ENCODE results near the gene TOMM70. TPM values are rescaled to one million over a fixed set of nuclear protein-coding genes. Genes with fewer than 3 reads are reported as not detected.
A peak's percentile ranks its signal among the peaks of the same experiment; 100 is the strongest.

Gene TOMM70
- polyA plus RNA-seq, 3 donors: 4.9 to 6.3 (median 6.3) TPM

GRCh38 chr3:100325827-100326226 lies 75.1 kb downstream of the TOMM70 start:
- Histone ChIP-seq H3K4me2 (replicated peaks; ENCODE audit: extremely low read depth, low read length, poor library complexity, severe bottlenecking) (no peak overlapping the region), H3K4me3 (replicated peaks in 1 of 3; ENCODE audit: low read depth in 2 of 3, low read length in 3 of 3) (no peak overlapping the region), H3K9ac (ENCODE audit: insufficient read depth, low read length, poor library complexity, severe bottlenecking) (no peak overlapping the region), H3K79me2 (ENCODE audit: insufficient read depth, low read length) (no peaks in the 10 kb centered on the region), H2AFZ (ENCODE audit: insufficient read depth, low read depth, low read length, poor library complexity, severe bottlenecking) (no peak overlapping the region), H3K9me3 (replicated peaks in 1 of 2; ENCODE audit: control insufficient read depth in 1 of 2, insufficient read depth in 1 of 2, low read length in 2 of 2) (no peaks in the 10 kb centered on the region), H3K4me1 (ENCODE audit: control insufficient read depth in 1 of 2, insufficient read depth in 2 of 2, low read length in 2 of 2) (no peaks in the 10 kb centered on the region), H4K20me1 (ENCODE audit: insufficient read depth, low read length) (no peaks in the 10 kb centered on the region), H3K27ac (ENCODE audit: low read depth in 1 of 2, low read length in 2 of 2) (no peak overlapping the region), H3K27me3 (ENCODE audit: control insufficient read depth in 2 of 2, insufficient read depth in 2 of 2, low read length in 2 of 2) (no peaks in the 10 kb centered on the region), H3K36me3 (replicated peaks in 1 of 2; ENCODE audit: control insufficient read depth in 1 of 2, insufficient read depth in 2 of 2, low read length in 2 of 2) (peaks cover 31 to 62% of the 10 kb centered on the region in 2 donors)
- H3K36me3 Mint-ChIP-seq: peaks cover 39 to 44% of the 10 kb centered on the region in 2 donors
- peaks cover 0 to 2% (median 0%) of the 10 kb centered on the region in 3 donors for H3K27me3 Mint-ChIP-seq (ENCODE audit: low read depth in 3 of 3)
- H3K9me3 Mint-ChIP-seq: peaks cover 0 to 11% (median 4%) of the 10 kb centered on the region in 7 donors
- no peak for TF ChIP-seq CTCF (IDR thresholded peaks at IDR 0.05)
- no peaks in the 10 kb centered on the region for H3K4me1 Mint-ChIP-seq
- intact Hi-C loops (cut with micrococcal nuclease): no loop called here
- peak overlapping the region in 2 of 7 donors; percentile 19 to 76 for H3K27ac Mint-ChIP-seq
- DNase-seq: no peak
- no peak overlapping the region for H3K4me3 Mint-ChIP-seq

- no peaks in the 10 kb centered on the region for H3K79me2 ChIP-seq (ENCODE audit: insufficient read depth, low read length)
- no peak for TF ChIP-seq CTCF (IDR thresholded peaks at IDR 0.05)
- no peak overlapping the region for H2AFZ ChIP-seq (ENCODE audit: insufficient read depth, low read depth, low read length, poor library complexity, severe bottlenecking)
- Mint-ChIP-seq H3K27me3 (ENCODE audit: low read depth in 3 of 3) (peaks cover 0 to 2% (median 0%) of the 10 kb centered on the region in 3 donors), H3K9me3 (peaks cover 0 to 11% (median 4%) of the 10 kb centered on the region in 7 donors), H3K36me3 (peaks cover 53 to 56% of the 10 kb centered on the region in 2 donors), H3K27ac (no peak overlapping the region), H3K4me3 (no peak overlapping the region), H3K4me1 (no peaks in the 10 kb centered on the region)
- no peaks in the 10 kb centered on the region for H4K20me1 ChIP-seq (ENCODE audit: insufficient read depth, low read length)
- no peaks in the 10 kb centered on the region for H3K9me3 ChIP-seq (replicated peaks in 1 of 2; ENCODE audit: control insufficient read depth in 1 of 2, insufficient read depth in 1 of 2, low read length in 2 of 2)
- H3K9ac ChIP-seq (ENCODE audit: insufficient read depth, low read length, poor library complexity, severe bottlenecking): no peak overlapping the region
- intact Hi-C loops (cut with micrococcal nuclease): no loop called here
- H3K4me2 ChIP-seq (replicated peaks; ENCODE audit: extremely low read depth, low read length, poor library complexity, severe bottlenecking): no peak overlapping the region
- H3K27ac ChIP-seq (ENCODE audit: low read depth in 1 of 2, low read length in 2 of 2): no peak overlapping the region
- no peak overlapping the region for H3K4me3 ChIP-seq (replicated peaks in 1 of 3; ENCODE audit: low read depth in 2 of 3, low read length in 3 of 3)
- peaks cover 44 to 79% of the 10 kb centered on the region in 2 donors for H3K36me3 ChIP-seq (replicated peaks in 1 of 2; ENCODE audit: control insufficient read depth in 1 of 2, insufficient read depth in 2 of 2, low read length in 2 of 2)
- DNase-seq: no peak
- H3K4me1 ChIP-seq (ENCODE audit: control insufficient read depth in 1 of 2, insufficient read depth in 2 of 2, low read length in 2 of 2): no peaks in the 10 kb centered on the region
- no peaks in the 10 kb centered on the region for H3K27me3 ChIP-seq (ENCODE audit: control insufficient read depth in 2 of 2, insufficient read depth in 2 of 2, low read length in 2 of 2)
Measured at GRCh38 chr3:100324044-100324443, 76.8 kb downstream of the TOMM70 start.
